ENCODE data around the gene KRT31.

The KRT31 gene

GRCh38 chr17:41396996-41397660, at the start of gene KRT31:
TSS of gene KRT31 (minus strand) at chr17:41397608. CDS start at chr17:41397539, 69 bp downstream.
- H3K27ac ChIP-seq (ENCODE audit: low read length): no peak within 1 kb of the TSS
- no peaks in the 10 kb centered on the region for H3K4me1 ChIP-seq (ENCODE audit: insufficient read depth, low read length)
- H3K27me3 ChIP-seq (ENCODE audit: insufficient read depth, low read length): no peaks in the 10 kb centered on the region
- no peaks in the 10 kb centered on the region for H3K36me3 ChIP-seq (ENCODE audit: insufficient read depth, low read depth, low read length)
- no peaks in the 10 kb centered on the region for H3K9me3 ChIP-seq (ENCODE audit: insufficient read depth, low read depth, low read length)
- no peak within 1 kb of the TSS for H3K4me3 ChIP-seq (ENCODE audit: low read length)
- no peak within 1 kb of the TSS for H3K9ac ChIP-seq (ENCODE audit: low read depth, low read length)

- Histone ChIP-seq H3K27ac (ENCODE audit: low read length) (no peak overlapping the region), H3K27me3 (ENCODE audit: insufficient read depth, low read length) (no peaks in the 10 kb centered on the region), H3K36me3 (ENCODE audit: insufficient read depth, low read depth, low read length) (no peaks in the 10 kb centered on the region), H3K4me1 (ENCODE audit: insufficient read depth, low read length) (no peaks in the 10 kb centered on the region), H3K4me3 (ENCODE audit: low read length) (no peak overlapping the region), H3K9me3 (ENCODE audit: insufficient read depth, low read depth, low read length) (no peaks in the 10 kb centered on the region; the same call in 1 of the 2 replicates), H3K9ac (ENCODE audit: low read depth, low read length) (no peak overlapping the region)
These were observed 49.4 kb upstream of the KRT31 start for GRCh38 chr17:41446806-41447205.

GRCh38 chr17:41444640-41445039, 47.2 kb upstream of the KRT31 start:
- Histone ChIP-seq H3K4me1 (ENCODE audit: insufficient read depth, low read length) (no peaks in the 10 kb centered on the region), H3K27ac (ENCODE audit: low read length) (no peak overlapping the region), H3K9me3 (ENCODE audit: insufficient read depth, low read depth, low read length) (no peaks in the 10 kb centered on the region), H3K36me3 (ENCODE audit: insufficient read depth, low read depth, low read length) (no peaks in the 10 kb centered on the region), H3K4me3 (ENCODE audit: low read length) (no peak overlapping the region), H3K27me3 (ENCODE audit: insufficient read depth, low read length) (no peaks in the 10 kb centered on the region), H3K9ac (ENCODE audit: low read depth, low read length) (no peak overlapping the region)

DNA sequence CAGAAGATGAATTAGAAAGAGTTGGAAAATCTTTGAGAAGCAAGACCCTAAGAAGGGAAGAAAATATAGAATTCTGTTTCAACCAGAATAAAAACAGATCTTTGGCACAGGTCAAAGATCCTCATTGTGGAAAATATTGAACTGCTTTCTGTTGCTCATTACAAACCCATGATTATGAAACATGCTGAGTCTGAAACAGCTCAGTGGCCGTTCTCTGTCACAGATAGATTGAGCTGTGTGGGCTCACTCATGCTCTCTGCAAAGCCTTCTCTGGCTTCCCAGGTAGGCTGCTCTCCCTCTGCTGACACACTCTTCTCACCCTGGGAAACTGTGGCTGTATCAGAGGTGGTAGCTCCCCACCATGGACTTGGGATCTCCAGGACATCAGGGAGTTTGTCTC, 46.8 kb upstream of the KRT31 start:
- Histone ChIP-seq H3K36me3 (ENCODE audit: insufficient read depth, low read depth, low read length) (no peaks in the 10 kb centered on the region), H3K27me3 (ENCODE audit: insufficient read depth, low read length) (no peaks in the 10 kb centered on the region), H3K4me3 (ENCODE audit: low read length) (no peak overlapping the region), H3K27ac (ENCODE audit: low read length) (no peak overlapping the region), H3K4me1 (ENCODE audit: insufficient read depth, low read length) (no peaks in the 10 kb centered on the region), H3K9ac (ENCODE audit: low read depth, low read length) (no peak overlapping the region), H3K9me3 (ENCODE audit: insufficient read depth, low read depth, low read length) (no peaks in the 10 kb centered on the region)

GRCh38 chr17:41442739-41443138, 45.3 kb upstream of the KRT31 start:
- Histone ChIP-seq H3K27ac (ENCODE audit: low read length) (no peak overlapping the region), H3K4me3 (ENCODE audit: low read length) (no peak overlapping the region), H3K4me1 (ENCODE audit: insufficient read depth, low read length) (no peaks in the 10 kb centered on the region), H3K9ac (ENCODE audit: low read depth, low read length) (no peak overlapping the region), H3K36me3 (ENCODE audit: insufficient read depth, low read depth, low read length) (no peaks in the 10 kb centered on the region), H3K9me3 (ENCODE audit: insufficient read depth, low read depth, low read length) (no peaks in the 10 kb centered on the region), H3K27me3 (ENCODE audit: insufficient read depth, low read length) (no peaks in the 10 kb centered on the region)

DNA sequence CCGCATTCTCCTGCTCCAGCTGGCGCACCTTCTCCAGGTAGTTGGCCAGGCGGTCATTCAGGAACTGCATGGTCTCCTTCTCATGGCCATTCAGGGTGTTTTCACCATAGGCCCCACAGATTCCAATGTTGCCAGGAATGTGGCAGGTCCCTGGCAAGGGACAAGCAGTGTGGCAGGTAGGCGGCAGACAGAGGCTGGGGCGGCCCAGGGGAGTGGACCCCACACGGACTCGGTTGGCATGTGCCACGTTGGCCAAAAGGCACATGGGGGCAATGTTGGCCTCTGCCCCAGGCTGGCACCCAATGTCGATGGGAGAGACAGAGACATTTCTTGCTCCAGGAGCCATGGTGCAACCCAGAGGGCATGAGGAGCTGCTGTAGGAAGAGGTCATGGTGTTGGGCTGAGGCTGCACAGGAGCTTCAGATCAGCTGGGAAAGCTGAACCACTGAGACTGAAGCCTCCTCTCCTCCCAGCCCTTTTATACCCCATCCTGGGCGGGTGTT, 43.2 kb upstream of the KRT31 start, which contains the start of gene KRT38:
Gene KRT38 (minus strand): TSS at position 453 of the 503 bp plus-strand sequence. CDS start 62 bp downstream, at position 391.
- no peak within 1 kb of the TSS for H3K27ac ChIP-seq (ENCODE audit: low read length)
- H3K9ac ChIP-seq (ENCODE audit: low read depth, low read length): no peak within 1 kb of the TSS
- H3K4me3 ChIP-seq (ENCODE audit: low read length): no peak within 1 kb of the TSS
- H3K36me3 ChIP-seq (ENCODE audit: insufficient read depth, low read depth, low read length): no peaks in the 10 kb centered on the region
- no peaks in the 10 kb centered on the region for H3K4me1 ChIP-seq (ENCODE audit: insufficient read depth, low read length)
- no peaks in the 10 kb centered on the region for H3K9me3 ChIP-seq (ENCODE audit: insufficient read depth, low read depth, low read length)
- no peaks in the 10 kb centered on the region for H3K27me3 ChIP-seq (ENCODE audit: insufficient read depth, low read length)

- no peaks in the 10 kb centered on the region for H3K36me3 ChIP-seq (ENCODE audit: insufficient read depth, low read depth, low read length)
- no peaks in the 10 kb centered on the region for H3K4me1 ChIP-seq (ENCODE audit: insufficient read depth, low read length)
- H3K27me3 ChIP-seq (ENCODE audit: insufficient read depth, low read length): no peaks in the 10 kb centered on the region
- no peaks in the 10 kb centered on the region for H3K9me3 ChIP-seq (ENCODE audit: insufficient read depth, low read depth, low read length)
- no peak overlapping the region for H3K9ac ChIP-seq (ENCODE audit: low read depth, low read length)
- no peak overlapping the region for H3K27ac ChIP-seq (ENCODE audit: low read length)
- H3K4me3 ChIP-seq (ENCODE audit: low read length): no peak overlapping the region
These were observed 42.0 kb upstream of the KRT31 start for GRCh38 chr17:41439375-41439774.

DNA sequence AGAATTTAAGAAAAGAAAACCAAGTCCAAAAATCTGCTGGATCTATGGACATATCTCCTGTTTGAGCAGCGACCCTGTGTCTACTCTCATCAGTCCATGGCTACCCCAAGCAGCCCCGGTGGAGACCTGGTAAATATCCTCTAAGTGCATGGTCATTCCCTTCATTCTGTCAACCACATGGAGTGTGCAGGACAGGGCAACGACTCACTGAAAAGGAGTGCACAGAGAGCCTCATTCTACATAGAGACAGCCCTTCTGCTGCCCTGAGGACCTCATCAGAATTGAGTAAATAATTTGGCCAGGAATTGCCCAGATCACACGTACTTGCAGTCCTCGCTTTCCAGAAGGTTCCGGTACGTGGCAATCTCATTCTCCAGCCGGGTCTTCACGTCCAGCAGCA, 40.4 kb upstream of the KRT31 start:
- Histone ChIP-seq H3K27me3 (ENCODE audit: insufficient read depth, low read length) (no peaks in the 10 kb centered on the region), H3K36me3 (ENCODE audit: insufficient read depth, low read depth, low read length) (no peaks in the 10 kb centered on the region), H3K27ac (ENCODE audit: low read length) (no peak overlapping the region), H3K9me3 (ENCODE audit: insufficient read depth, low read depth, low read length) (no peaks in the 10 kb centered on the region), H3K4me3 (ENCODE audit: low read length) (no peak overlapping the region), H3K4me1 (ENCODE audit: insufficient read depth, low read length) (no peaks in the 10 kb centered on the region), H3K9ac (ENCODE audit: low read depth, low read length) (no peak overlapping the region)

DNA sequence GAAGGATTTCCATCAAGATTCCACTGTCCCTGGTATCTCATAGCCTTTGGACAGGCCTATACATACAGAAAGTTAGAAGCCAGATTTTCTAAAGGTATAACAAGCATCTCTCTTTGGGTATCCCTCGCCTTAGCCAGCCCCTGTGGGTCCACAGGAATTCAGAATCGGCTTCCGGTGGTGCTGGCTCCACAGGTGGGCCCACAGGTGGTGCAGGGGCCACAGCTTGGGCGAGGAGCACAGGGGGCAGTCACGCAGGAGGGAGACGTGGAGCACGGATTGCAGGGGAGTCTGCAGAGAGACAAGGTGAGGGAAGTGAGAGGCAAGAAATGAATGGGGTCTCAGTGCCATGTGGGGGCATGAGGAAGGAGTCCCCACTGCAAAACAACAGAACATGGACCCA, 39.8 kb upstream of the KRT31 start:
- H3K4me3 ChIP-seq (ENCODE audit: low read length): no peak overlapping the region
- H3K27me3 ChIP-seq (ENCODE audit: insufficient read depth, low read length): no peaks in the 10 kb centered on the region
- no peaks in the 10 kb centered on the region for H3K9me3 ChIP-seq (ENCODE audit: insufficient read depth, low read depth, low read length)
- no peak overlapping the region for H3K9ac ChIP-seq (ENCODE audit: low read depth, low read length)
- no peaks in the 10 kb centered on the region for H3K36me3 ChIP-seq (ENCODE audit: insufficient read depth, low read depth, low read length)
- H3K27ac ChIP-seq (ENCODE audit: low read length): no peak overlapping the region
- no peaks in the 10 kb centered on the region for H3K4me1 ChIP-seq (ENCODE audit: insufficient read depth, low read length)

GRCh38 chr17:41434415-41434814, 37.0 kb upstream of the KRT31 start:
- no peaks in the 10 kb centered on the region for H3K27me3 ChIP-seq (ENCODE audit: insufficient read depth, low read length)
- H3K9ac ChIP-seq (ENCODE audit: low read depth, low read length): no peak overlapping the region

GRCh38 chr17:41434005-41434404, 36.6 kb upstream of the KRT31 start:
- no peak overlapping the region for H3K27ac ChIP-seq (ENCODE audit: low read length)
- H3K4me1 ChIP-seq (ENCODE audit: insufficient read depth, low read length): no peaks in the 10 kb centered on the region
- H3K27me3 ChIP-seq (ENCODE audit: insufficient read depth, low read length): no peaks in the 10 kb centered on the region
- H3K4me3 ChIP-seq (ENCODE audit: low read length): no peak overlapping the region
- H3K9ac ChIP-seq (ENCODE audit: low read depth, low read length): no peak overlapping the region
- H3K9me3 ChIP-seq (ENCODE audit: insufficient read depth, low read depth, low read length): no peaks in the 10 kb centered on the region
- H3K36me3 ChIP-seq (ENCODE audit: insufficient read depth, low read depth, low read length): no peaks in the 10 kb centered on the region

More at GRCh38 chr17:41434415-41434814, 37.0 kb upstream of the KRT31 start:
- no peak overlapping the region for H3K4me3 ChIP-seq (ENCODE audit: low read length)
- no peaks in the 10 kb centered on the region for H3K36me3 ChIP-seq (ENCODE audit: insufficient read depth, low read depth, low read length)
- no peaks in the 10 kb centered on the region for H3K9me3 ChIP-seq (ENCODE audit: insufficient read depth, low read depth, low read length)
- no peak overlapping the region for H3K27ac ChIP-seq (ENCODE audit: low read length)
- H3K4me1 ChIP-seq (ENCODE audit: insufficient read depth, low read length): no peaks in the 10 kb centered on the region

DNA sequence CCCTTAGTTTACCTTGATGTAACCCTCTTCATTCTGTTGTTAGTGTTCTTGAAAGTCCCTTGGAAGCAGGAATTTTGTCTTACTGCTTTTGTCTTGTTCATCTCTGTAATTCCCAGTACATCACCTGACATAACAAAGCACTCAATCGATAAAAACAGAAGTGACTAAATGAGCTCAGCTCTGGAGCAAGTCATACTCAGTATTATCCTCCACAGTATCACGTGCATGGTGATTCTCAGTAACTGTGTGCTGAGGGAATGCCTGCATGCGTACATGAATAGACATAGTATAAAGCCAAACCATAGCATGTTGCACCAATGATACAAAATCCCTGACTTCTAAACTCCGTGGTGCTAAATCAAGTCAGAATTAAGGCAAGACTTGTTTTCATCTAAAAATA, 36.2 kb upstream of the KRT31 start:
- Histone ChIP-seq H3K36me3 (ENCODE audit: insufficient read depth, low read depth, low read length) (no peaks in the 10 kb centered on the region), H3K4me1 (ENCODE audit: insufficient read depth, low read length) (no peaks in the 10 kb centered on the region), H3K9ac (ENCODE audit: low read depth, low read length) (no peak overlapping the region), H3K27me3 (ENCODE audit: insufficient read depth, low read length) (no peaks in the 10 kb centered on the region), H3K4me3 (ENCODE audit: low read length) (no peak overlapping the region), H3K9me3 (ENCODE audit: insufficient read depth, low read depth, low read length) (no peaks in the 10 kb centered on the region), H3K27ac (ENCODE audit: low read length) (no peak overlapping the region)
